HG03097 (cell line): ENCODE measurements around the gene SMCR8.
"Not testable (repeated sequence)": the region's sequence is repeated elsewhere in the genome, so short reads cannot be mapped to it uniquely, and the experiment has no call there.

ENCODE experiments used
- ATAC-seq: cut with Tn5 transposase; IDR thresholded peaks from one replicate; pipeline ENCODE4 v1.9.1; 2021; ENCODE audit not compliant: unreplicated experiment, low FRiP score

SMCR8 gene

GRCh38 chr17:18315562-18315922 lies 449 bp downstream of the SMCR8 start:
- ATAC-seq = peak; percentile 6

GRCh38 chr17:18315961-18316360 lies 868 bp downstream of the SMCR8 start:
- no peak for ATAC-seq

- no peak for ATAC-seq
These were observed 3.0 kb downstream of the SMCR8 start for GRCh38 chr17:18318117-18318516.

- no peak for ATAC-seq
These were observed 3.8 kb downstream of the SMCR8 start for GRCh38 chr17:18318771-18319450.

- ATAC-seq = no peak
These were observed 4.6 kb downstream of the SMCR8 start for GRCh38 chr17:18319604-18320256.

- ATAC-seq = no peak
These were observed 5.2 kb downstream of the SMCR8 start for GRCh38 chr17:18320301-18320700.

- ATAC-seq = no peak
These were observed 6.2 kb downstream of the SMCR8 start for GRCh38 chr17:18321309-18321708.

- ATAC-seq = no peak
These were observed 7.4 kb downstream of the SMCR8 start for GRCh38 chr17:18322522-18322921.

- no peak for ATAC-seq
These were observed 7.9 kb downstream of the SMCR8 start for GRCh38 chr17:18323007-18323406.

GRCh38 chr17:18323507-18324139 lies 8.5 kb downstream of the SMCR8 start:
- no peak for ATAC-seq

GRCh38 chr17:18324140-18325050 lies 9.3 kb downstream of the SMCR8 start:
- ATAC-seq = no peak

- ATAC-seq = no peak
These were observed 10.9 kb downstream of the SMCR8 start for GRCh38 chr17:18326039-18326438.

- ATAC-seq = no peak
These were observed 11.5 kb downstream of the SMCR8 start for GRCh38 chr17:18326572-18326971.

GRCh38 chr17:18327093-18327492 lies 12.0 kb downstream of the SMCR8 start:
- ATAC-seq = no peak

GRCh38 chr17:18327556-18327955 lies 12.5 kb downstream of the SMCR8 start:
- ATAC-seq = no peak

- ATAC-seq = no peak
These were observed 13.6 kb downstream of the SMCR8 start for GRCh38 chr17:18328643-18329204.

- no peak for ATAC-seq
These were observed 16.8 kb downstream of the SMCR8 start for GRCh38 chr17:18331879-18332278.

GRCh38 chr17:18332909-18333489 lies 17.9 kb downstream of the SMCR8 start:
- no peak for ATAC-seq

- not testable (repeated sequence) for ATAC-seq
These were observed 23.1 kb downstream of the SMCR8 start for GRCh38 chr17:18338158-18338557.

- no peak for ATAC-seq
These were observed 24.8 kb downstream of the SMCR8 start for GRCh38 chr17:18339933-18340332.
